Dendritic cell treated with granulocyte-macrophage colony-stimulating factor and Interleukin-4, amounts not matched to agents 40 ng/mL and 50 ng/mL, for 4 days (primary cell): ENCODE data around the gene CPNE9.

Experiments
- H3K27ac Mint-ChIP-seq: one replicate; pipeline ENCODE4 v1.8.0; 2022; ENCODE audit warnings: mild to moderate bottlenecking, mixed read lengths
- H3K27me3 Mint-ChIP-seq: one replicate; pipeline ENCODE4 v1.8.0; 2022; ENCODE audit warnings: mild to moderate bottlenecking, mixed read lengths
- H3K36me3 Mint-ChIP-seq: one replicate; pipeline ENCODE4 v1.8.0; 2022; ENCODE audit warnings: low read depth, mixed read lengths
- H3K4me1 Mint-ChIP-seq: one replicate; pipeline ENCODE4 v1.8.0; 2022; ENCODE audit warnings: low read depth, mixed read lengths
- H3K4me3 Mint-ChIP-seq: one replicate; pipeline ENCODE4 v1.8.0; 2022; ENCODE audit warnings: mild to moderate bottlenecking, moderate library complexity, mixed read lengths
- H3K9me3 Mint-ChIP-seq: one replicate; pipeline ENCODE4 v1.8.0; 2022; ENCODE audit warnings: mixed read lengths
- intact Hi-C: fragments of 100-400 bp; cut with micrococcal nuclease; formaldehyde crosslinking; loops from one replicate; pipeline ENCODE4 v1.15.0; 2022

CPNE9 gene

DNA sequence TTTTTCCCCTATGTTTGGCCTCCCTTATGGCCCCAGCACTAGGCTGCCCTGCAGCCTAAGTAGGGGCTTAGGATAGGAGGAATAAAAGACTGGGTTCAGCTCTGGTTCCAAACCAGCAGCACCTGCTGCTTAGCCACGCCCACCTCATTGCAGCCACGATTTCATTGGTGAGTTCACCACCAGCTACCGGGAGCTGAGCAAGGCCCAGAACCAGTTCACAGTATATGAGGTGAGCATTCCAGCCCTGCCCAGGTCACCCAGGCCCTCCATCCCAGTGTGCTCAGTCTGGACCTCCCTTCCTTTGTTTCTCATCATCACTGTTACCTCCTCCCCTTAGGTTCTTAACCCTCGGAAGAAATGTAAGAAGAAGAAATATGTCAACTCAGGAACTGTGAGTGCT is 11.5 kb downstream of the CPNE9 start:
- H3K27me3 Mint-ChIP-seq: peaks cover 1% of the 10 kb centered on the region
- peaks cover 43% of the 10 kb centered on the region for H3K4me1 Mint-ChIP-seq
- intact Hi-C loops: no loop called here
- H3K4me3 Mint-ChIP-seq: no peak overlapping the region
- no peaks in the 10 kb centered on the region for H3K36me3 Mint-ChIP-seq
- H3K9me3 Mint-ChIP-seq: no peaks in the 10 kb centered on the region
- peak overlapping the region; percentile 78 for H3K27ac Mint-ChIP-seq

DNA sequence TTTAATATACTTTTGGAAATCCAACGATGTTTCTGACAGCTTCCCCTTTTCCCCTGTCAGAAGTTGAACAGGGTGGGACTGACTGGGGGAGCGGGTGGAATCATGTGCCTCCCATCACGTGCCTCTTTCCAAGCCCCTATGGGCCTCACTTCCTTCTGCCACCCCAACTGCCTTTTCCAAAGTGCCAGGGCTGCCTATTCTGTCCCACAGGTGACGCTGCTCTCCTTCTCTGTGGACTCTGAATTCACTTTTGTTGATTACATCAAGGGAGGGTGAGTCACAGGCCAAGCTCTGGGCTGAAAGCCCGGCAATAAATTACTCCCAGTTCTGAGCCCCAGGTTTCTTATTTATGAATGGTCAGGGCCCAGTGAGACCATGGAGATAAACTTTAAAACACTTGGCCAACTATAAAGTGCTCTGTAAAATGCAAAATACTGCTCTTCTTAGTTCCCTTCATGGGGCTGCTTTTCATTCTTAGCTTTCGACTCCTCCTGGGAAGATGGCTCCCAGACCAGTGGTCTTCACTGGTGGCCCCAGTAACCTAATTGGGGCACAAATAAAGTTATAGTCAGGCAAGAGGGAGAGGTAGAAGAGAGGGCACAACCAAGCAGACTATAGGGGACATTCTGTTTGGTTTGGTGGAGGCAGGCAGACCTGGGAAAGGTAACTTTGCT is 12.3 kb downstream of the CPNE9 start:
- intact Hi-C loops: loop anchor here (1.0 kb wide), 1 partner anchor 15 kb away; the partner anchor contains the start of gene BRPF1
- Mint-ChIP-seq H3K36me3 (no peaks in the 10 kb centered on the region), H3K4me3 (no peak overlapping the region), H3K27me3 (peaks cover 1% of the 10 kb centered on the region), H3K9me3 (no peaks in the 10 kb centered on the region), H3K27ac (peak overlapping the region; percentile 78), H3K4me1 (peaks cover 43% of the 10 kb centered on the region)

DNA sequence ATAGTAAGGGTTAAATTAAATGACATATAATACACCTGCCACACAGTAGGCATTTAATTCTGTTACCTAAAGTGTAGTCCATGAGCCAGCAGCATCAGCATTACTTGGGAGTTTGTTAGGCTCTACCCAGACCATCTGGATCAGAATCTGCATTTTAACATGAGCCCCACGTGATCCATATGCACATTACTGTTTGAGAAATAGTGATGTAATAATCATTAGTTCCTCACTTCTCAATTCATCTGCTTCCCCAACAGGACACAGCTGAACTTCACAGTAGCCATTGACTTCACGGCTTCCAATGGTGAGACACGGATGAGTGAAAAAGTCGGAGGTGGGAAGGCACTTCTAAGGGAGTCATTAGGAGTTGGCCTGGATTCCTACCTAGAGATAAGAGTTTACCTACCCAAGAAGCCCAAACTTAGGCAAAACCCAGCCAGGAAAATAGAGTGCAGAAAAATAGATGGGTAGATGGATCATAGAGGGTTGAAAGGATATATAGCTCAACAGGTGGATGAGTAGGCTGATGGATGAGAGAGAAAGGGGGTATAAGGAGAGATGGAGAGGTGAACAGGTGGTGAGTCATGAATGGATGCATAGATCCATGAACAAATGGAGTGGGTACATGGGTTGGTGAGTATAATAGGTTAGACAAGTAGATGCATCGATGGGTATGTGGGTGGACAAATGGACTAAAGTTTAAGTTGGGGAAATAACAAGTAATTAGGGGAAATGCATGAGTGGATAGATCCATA is 13.3 kb downstream of the CPNE9 start:
- no peak overlapping the region for H3K4me3 Mint-ChIP-seq
- intact Hi-C loops: loop anchor here (1.0 kb wide), 1 partner anchor 14 kb away; the partner anchor contains the start of gene BRPF1
- peak overlapping the region; percentile 78 for H3K27ac Mint-ChIP-seq
- peaks cover 52% of the 10 kb centered on the region for H3K4me1 Mint-ChIP-seq
- no peaks in the 10 kb centered on the region for H3K27me3 Mint-ChIP-seq
- H3K36me3 Mint-ChIP-seq: no peaks in the 10 kb centered on the region
- no peaks in the 10 kb centered on the region for H3K9me3 Mint-ChIP-seq

DNA sequence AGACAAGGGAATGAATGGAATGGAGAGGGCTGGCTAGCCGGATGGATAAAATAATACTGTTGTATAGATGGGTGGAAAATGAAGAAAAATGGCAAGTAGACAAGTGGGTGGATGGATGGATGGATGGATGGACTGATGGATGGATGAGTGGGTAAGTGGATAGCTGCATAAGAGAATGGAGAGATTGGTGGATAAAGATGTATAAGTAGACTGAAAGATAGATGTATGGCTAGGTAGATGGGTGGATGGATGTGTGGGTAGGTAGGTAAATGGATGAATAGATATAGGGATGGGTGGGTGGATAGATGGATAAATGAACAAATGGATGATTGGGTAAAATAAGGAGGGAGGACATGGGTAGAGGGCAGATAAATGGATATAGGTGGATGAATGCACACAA is 13.9 kb downstream of the CPNE9 start:
- Mint-ChIP-seq H3K36me3 (no peaks in the 10 kb centered on the region), H3K4me3 (no peak overlapping the region), H3K4me1 (peaks cover 58% of the 10 kb centered on the region), H3K27me3 (no peaks in the 10 kb centered on the region), H3K9me3 (no peaks in the 10 kb centered on the region), H3K27ac (no peak overlapping the region)
- intact Hi-C loops: no loop called here

DNA sequence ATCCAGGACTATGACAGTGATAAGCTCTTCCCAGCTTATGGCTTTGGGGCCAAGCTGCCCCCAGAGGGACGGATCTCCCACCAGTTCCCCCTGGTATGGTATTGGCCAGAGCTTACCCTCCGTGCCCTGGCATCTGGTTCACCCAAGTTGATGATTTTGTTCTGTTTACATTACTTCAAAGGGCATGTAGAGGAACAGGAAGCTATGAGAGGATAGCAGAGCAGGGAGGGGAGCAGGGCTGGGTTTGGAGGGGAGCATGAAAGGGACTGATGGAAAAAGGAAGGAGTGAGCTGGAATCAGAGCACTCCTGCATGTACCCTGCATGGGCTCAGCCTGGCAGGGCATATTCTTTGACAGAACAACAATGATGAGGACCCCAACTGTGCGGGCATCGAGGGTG is 14.5 kb downstream of the CPNE9 start:
- Mint-ChIP-seq H3K36me3 (no peaks in the 10 kb centered on the region), H3K27ac (no peak overlapping the region), H3K4me1 (peaks cover 60% of the 10 kb centered on the region), H3K4me3 (no peak overlapping the region), H3K27me3 (no peaks in the 10 kb centered on the region), H3K9me3 (no peaks in the 10 kb centered on the region)
- intact Hi-C loops: no loop called here

DNA sequence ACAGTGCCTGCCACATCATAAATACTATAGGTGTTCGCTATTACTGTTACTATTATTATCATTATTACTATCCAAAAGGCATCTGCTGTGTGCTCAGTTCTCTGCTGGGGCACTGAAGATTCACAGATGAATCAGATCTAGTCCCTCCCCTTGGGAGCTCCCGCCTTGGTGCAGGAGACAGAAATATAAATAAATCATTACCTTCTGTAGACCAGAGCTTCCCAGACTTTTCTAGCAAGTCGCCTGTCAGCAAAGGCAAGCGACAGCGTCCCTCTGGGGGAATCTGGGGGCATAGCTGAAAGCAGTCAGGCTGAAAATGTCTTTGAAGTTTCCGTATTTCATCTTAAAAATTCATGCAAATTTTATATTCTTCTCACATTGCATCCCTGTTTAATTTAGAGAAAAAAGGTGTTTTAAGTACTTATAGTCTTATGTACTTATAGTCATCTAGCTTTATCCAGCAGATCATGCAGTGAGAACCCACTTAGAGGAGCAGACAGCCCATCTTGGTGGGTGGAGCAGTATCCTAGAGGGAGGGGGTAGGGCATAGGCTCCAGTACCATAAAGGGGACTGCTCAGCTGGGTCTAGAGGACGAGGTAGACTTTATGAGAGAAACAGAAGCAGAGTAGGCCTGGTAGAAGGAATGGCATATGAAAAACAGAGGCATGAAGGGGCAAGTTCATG is 17.5 kb downstream of the CPNE9 start:
- no peak overlapping the region for H3K4me3 Mint-ChIP-seq
- intact Hi-C loops: no loop called here
- no peaks in the 10 kb centered on the region for H3K27me3 Mint-ChIP-seq
- no peaks in the 10 kb centered on the region for H3K36me3 Mint-ChIP-seq
- peaks cover 46% of the 10 kb centered on the region for H3K4me1 Mint-ChIP-seq
- H3K27ac Mint-ChIP-seq: peak overlapping the region; percentile 34
- no peaks in the 10 kb centered on the region for H3K9me3 Mint-ChIP-seq

DNA sequence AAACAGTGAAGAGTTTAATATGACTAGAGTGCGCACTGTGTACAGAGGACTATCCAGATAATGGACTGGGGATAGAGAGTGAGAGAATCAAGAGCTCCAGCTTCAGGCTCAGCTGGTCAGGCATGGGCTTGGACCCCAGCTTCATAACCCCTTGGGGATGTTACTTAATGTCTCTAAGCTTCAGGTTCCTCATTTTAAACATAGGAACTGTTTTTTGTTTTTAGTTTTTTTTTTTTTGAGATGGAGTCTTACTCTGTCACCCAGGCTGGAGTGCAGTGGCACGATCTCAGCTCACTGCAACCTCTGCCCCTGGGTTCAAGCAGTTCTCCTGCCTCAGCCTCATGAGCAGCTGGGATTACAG is 18.0 kb downstream of the CPNE9 start:
- Mint-ChIP-seq H3K9me3 (no peaks in the 10 kb centered on the region), H3K27me3 (no peaks in the 10 kb centered on the region), H3K36me3 (no peaks in the 10 kb centered on the region), H3K4me1 (peaks cover 41% of the 10 kb centered on the region), H3K27ac (peak overlapping the region; percentile 34), H3K4me3 (no peak overlapping the region)
- intact Hi-C loops: no loop called here

DNA sequence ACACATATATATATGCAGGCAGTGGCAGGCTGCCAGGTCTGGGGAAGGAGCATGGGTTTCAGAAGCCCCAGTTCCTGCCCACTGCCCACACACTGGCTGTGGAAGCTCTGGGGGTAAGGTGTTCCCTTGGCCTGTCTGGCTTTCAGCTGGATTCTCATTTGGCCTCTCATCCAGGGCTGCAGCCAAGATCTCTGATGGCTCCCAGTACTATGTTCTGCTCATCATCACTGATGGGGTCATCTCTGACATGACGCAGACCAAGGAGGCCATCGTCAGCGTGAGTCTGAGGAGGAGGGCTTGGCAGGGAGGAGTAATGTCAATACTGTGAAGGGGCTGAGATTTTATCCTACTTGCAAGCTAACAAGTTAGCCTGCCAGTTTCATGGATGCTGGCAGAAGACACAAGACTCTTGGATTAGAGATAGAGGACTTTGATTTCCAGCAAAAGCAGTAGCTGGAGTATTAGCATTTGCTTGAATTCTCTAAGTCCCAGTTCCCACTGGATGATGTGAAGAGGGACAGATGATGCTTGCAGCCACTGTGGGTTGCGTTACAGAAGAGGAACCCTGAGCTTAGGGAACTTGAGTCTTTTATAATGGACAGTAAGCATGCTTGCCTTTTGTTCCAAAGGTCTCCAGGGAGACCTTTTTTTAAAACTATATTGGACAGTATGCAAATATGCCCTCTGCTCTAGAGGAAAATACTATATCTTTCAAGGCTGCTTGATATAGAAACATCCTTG is 22.3 kb downstream of the CPNE9 start:
- Mint-ChIP-seq H3K9me3 (no peaks in the 10 kb centered on the region), H3K36me3 (peaks cover 5% of the 10 kb centered on the region), H3K4me3 (no peak overlapping the region), H3K27me3 (no peaks in the 10 kb centered on the region), H3K4me1 (peaks cover 59% of the 10 kb centered on the region), H3K27ac (no peak overlapping the region)
- intact Hi-C loops: no loop called here

DNA sequence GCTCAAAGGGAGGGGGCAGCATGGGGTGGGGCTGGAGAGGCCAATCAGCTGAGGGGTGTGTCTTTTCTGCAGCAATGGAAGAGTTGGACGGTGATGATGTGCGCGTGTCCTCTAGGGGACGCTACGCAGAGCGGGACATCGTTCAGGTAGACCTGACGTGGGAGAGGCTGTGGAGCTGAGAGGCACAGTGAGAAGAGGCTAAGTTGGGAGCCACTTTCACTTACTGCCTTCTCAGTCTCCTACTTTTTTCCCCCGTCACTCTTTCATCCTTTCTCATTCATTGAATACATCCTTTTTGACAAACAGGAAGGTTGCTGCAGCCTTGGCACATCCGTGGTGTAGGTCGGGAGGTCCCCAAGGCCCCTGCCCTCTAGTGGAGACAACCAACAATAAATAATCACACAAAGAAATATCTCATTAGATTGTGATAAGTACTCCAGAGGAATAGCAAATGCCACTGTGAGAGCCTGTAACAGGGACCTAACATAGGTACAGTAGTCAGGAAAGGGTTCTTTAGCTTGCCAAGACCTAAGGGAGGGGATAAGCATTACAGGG is 23.5 kb downstream of the CPNE9 start:
- peak overlapping the region; percentile 11 for H3K27ac Mint-ChIP-seq
- H3K4me3 Mint-ChIP-seq: no peak overlapping the region
- no peaks in the 10 kb centered on the region for H3K9me3 Mint-ChIP-seq
- peaks cover 50% of the 10 kb centered on the region for H3K4me1 Mint-ChIP-seq
- H3K27me3 Mint-ChIP-seq: no peaks in the 10 kb centered on the region
- H3K36me3 Mint-ChIP-seq: peaks cover 16% of the 10 kb centered on the region
- intact Hi-C loops: no loop called here

DNA sequence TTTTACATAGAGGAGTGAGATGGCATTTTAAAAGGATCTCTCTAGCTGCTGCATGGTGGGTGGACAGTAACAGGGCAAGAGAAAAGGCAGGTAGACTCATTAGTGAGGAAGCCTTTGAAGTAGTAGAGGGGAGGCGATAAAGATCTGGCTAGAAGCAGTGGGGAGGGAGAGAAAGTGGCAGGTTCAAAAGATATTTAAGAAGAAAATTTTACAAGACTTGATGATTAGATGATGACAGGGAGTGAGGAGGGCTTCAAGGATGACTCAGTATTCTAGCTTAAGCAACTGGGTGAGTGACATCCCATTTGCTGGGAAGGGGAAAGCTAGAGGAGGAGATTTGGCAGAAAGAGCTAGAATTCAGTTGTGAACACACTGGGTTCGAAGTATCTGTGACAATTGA is 24.1 kb downstream of the CPNE9 start:
- intact Hi-C loops: no loop called here
- Mint-ChIP-seq H3K4me3 (no peak overlapping the region), H3K27ac (peak overlapping the region; percentile 11), H3K9me3 (no peaks in the 10 kb centered on the region), H3K27me3 (no peaks in the 10 kb centered on the region), H3K4me1 (peaks cover 49% of the 10 kb centered on the region), H3K36me3 (peaks cover 22% of the 10 kb centered on the region)

DNA sequence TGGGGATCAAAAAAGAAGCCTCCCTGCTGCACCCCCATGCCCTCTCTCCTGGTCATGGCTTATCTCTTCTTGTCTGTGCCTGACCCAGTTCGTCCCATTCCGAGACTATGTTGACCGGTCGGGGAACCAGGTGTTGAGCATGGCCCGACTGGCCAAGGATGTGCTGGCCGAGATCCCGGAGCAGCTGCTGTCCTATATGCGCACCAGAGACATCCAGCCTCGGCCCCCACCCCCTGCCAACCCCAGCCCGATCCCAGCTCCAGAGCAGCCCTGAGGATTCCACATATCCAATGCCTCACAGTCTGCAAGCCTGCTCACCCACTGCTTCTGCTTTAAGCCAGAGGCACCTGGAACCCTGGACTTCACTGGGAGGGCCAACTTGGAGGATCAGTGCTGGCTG is 25.8 kb downstream of the CPNE9 start:
- Mint-ChIP-seq H3K27ac (no peak overlapping the region), H3K4me3 (no peak overlapping the region)

DNA sequence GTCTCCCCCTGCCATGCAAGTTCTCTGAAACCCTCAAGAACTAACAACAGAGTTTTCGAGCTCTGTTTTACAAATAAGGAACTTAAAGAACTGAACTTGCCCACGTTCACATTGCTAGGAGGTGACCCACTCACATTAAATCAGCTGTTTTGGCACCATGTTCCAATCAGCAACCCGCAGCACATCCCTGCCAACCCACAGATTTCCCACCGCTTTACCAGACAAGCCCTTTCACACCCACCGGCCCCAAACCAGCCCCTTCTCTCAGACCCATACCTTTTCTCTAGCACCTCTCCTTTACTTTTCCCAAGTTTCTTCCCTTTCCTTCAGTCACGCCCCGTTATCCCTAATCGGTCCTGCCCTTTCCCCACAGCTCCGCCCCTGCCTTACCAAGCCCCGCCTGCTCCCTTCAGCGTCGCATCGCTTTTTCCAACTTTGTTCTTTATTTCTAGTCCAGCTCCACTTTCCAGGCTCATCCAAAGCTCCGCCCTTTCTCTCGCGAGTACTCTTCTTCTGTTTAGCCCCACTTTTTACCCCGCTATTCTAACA is 27.1 kb downstream of the CPNE9 start:
- Mint-ChIP-seq H3K4me1 (peaks cover 77% of the 10 kb centered on the region), H3K36me3 (peaks cover 50% of the 10 kb centered on the region), H3K27ac (peak overlapping the region; percentile 90), H3K4me3 (peak overlapping the region; percentile 89), H3K9me3 (no peaks in the 10 kb centered on the region), H3K27me3 (no peaks in the 10 kb centered on the region)
- intact Hi-C loops: loop anchor here (1.0 kb wide), 2 partner anchors 14 to 62 kb away; partner anchors contain the start of gene TADA3

More for the DNA sequence above, 25.8 kb downstream of the CPNE9 start:
- intact Hi-C loops: no loop called here
- Mint-ChIP-seq H3K27me3 (no peaks in the 10 kb centered on the region), H3K4me1 (peaks cover 65% of the 10 kb centered on the region), H3K36me3 (peaks cover 37% of the 10 kb centered on the region), H3K9me3 (no peaks in the 10 kb centered on the region)
